GM18907 (cell line): ENCODE results near the gene BAIAP2.

ENCODE experiments used
- ATAC-seq: cut with Tn5 transposase; IDR thresholded peaks from one replicate; pipeline ENCODE4 v1.9.1; 2021; ENCODE audit warnings: mild to moderate bottlenecking, moderate library complexity; ENCODE audit not compliant: unreplicated experiment

Gene BAIAP2

GRCh38 chr17:81034779-81035520, at the start of gene BAIAP2:
BAIAP2 (plus strand) TSS chr17:81035151; CDS start chr17:81035255, 104 bp downstream.
- peak; percentile 56 for ATAC-seq

GRCh38 chr17:80986046-80986445, 48.9 kb upstream of the BAIAP2 start:
- ATAC-seq, result no peak

- no peak for ATAC-seq
Measured at GRCh38 chr17:80986816-80987475, 48.0 kb upstream of the BAIAP2 start.

GRCh38 chr17:80987941-80988461, 47.0 kb upstream of the BAIAP2 start:
- no peak for ATAC-seq

GRCh38 chr17:80989586-80989913, 45.4 kb upstream of the BAIAP2 start:
- ATAC-seq, result no peak

GRCh38 chr17:80990921-80991644, 43.9 kb upstream of the BAIAP2 start:
- no peak for ATAC-seq

- ATAC-seq, result peak; percentile 65
Measured at GRCh38 chr17:80991645-80992076, 43.3 kb upstream of the BAIAP2 start, which contains the start of gene CHMP6. CHMP6 (plus strand) TSS chr17:80991841; CDS start chr17:80991919, 78 bp downstream.

- ATAC-seq, result peak; percentile 25
Measured at GRCh38 chr17:80992077-80992947, 42.6 kb upstream of the BAIAP2 start.

- no peak for ATAC-seq
Measured at GRCh38 chr17:80992948-80993624, 41.9 kb upstream of the BAIAP2 start.

GRCh38 chr17:80995131-80995530, 39.8 kb upstream of the BAIAP2 start:
- no peak for ATAC-seq

GRCh38 chr17:80996422-80997305, 38.3 kb upstream of the BAIAP2 start:
- ATAC-seq, result no peak

GRCh38 chr17:80997424-80998117, 37.4 kb upstream of the BAIAP2 start:
- ATAC-seq, result no peak

GRCh38 chr17:80998118-80998747, 36.7 kb upstream of the BAIAP2 start:
- no peak for ATAC-seq

GRCh38 chr17:80998748-80999535, 36.0 kb upstream of the BAIAP2 start:
- no peak for ATAC-seq

- ATAC-seq, result no peak
Measured at GRCh38 chr17:80999536-81000333, 35.2 kb upstream of the BAIAP2 start.

- no peak for ATAC-seq
Measured at GRCh38 chr17:81000334-81000630, 34.7 kb upstream of the BAIAP2 start.
